ENCODE results near the gene DUSP22. TPM values are rescaled to one million over a fixed set of nuclear protein-coding genes. Genes with fewer than 3 reads are reported as not detected.

The DUSP22 gene
- total RNA-seq, 4 donors from 2014 or later: 53.2 to 89.8 (median 73.7) TPM

- H3K27ac ChIP-seq: no peak overlapping the region
- DNase-seq (ENCODE audit: low spot score in 2 of 2): no peak
- no peak for TF ChIP-seq EP300 (IDR thresholded peaks at IDR 0.05)
- TF ChIP-seq CTCF (IDR thresholded peaks at IDR 0.05): no peak
- no peak for TF ChIP-seq POLR2A (IDR thresholded peaks at IDR 0.05)
- peaks cover 0 to 25% (median 4%) of the 10 kb centered on the region in 4 donors for H3K4me1 ChIP-seq
- no peaks in the 10 kb centered on the region for H3K9me3 ChIP-seq
- H3K27me3 ChIP-seq: no peaks in the 10 kb centered on the region
- WGBS, 2 donors: 77 to 83% methylated on average over 13 of the region's 14 CpGs
- no peak overlapping the region for H3K4me3 ChIP-seq
- H3K36me3 ChIP-seq: peaks cover 0 to 5% (median 0%) of the 10 kb centered on the region in 3 donors
Observed at GRCh38 chr6:322259-322930, 30.1 kb downstream of the DUSP22 start.

DNA sequence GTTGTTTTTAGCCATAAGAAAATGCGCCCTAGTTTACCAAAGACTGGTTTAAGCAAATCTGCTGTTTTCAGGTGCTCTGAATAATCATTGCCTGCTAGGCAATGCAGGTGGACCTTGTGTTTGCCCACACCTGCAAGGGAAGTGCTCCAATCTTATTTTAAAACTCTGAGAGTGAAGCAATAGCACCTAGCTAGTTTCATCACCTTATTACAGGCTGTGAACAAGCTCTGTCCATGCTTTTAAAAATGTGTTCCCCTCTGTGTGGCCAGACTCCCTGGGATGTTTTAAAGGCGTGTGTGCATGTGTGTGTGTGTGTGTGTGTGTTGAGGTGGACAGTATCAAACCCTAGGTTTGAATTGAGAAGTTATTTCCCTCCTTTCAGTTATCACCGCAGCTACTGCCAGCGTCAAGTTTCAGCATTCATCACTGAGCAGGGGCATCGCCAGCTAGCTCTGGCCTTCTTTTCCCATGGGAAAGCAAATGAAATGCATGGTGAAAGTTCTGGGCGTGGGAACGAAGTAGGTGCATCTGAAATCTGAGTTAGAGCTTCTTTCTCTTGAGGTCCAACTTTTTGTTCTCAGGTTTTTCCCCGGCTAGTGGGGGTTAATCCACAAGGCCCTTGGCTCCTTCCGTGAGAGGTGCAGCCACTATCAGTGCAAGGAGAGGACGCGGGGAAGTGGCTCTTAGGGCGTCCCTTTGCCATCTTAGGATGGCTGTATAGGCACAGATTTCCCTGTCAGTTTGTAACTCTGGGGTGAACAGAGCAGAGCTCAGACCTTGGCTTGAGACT, 30.8 kb downstream of the DUSP22 start:
- 76 to 79% methylated on average over 12 of the region's 12 CpGs for WGBS, 2 donors
- Histone ChIP-seq H3K4me3 (no peak overlapping the region), H3K9me3 (no peaks in the 10 kb centered on the region), H3K27me3 (no peaks in the 10 kb centered on the region), H3K4me1 (peaks cover 0 to 29% (median 9%) of the 10 kb centered on the region in 4 donors), H3K36me3 (peaks cover 0 to 5% (median 0%) of the 10 kb centered on the region in 3 donors), H3K27ac (no peak overlapping the region)
- TF ChIP-seq EP300 (IDR thresholded peaks at IDR 0.05) (no peak), CTCF (IDR thresholded peaks at IDR 0.05) (no peak), POLR2A (IDR thresholded peaks at IDR 0.05) (no peak)
- no peak for DNase-seq (ENCODE audit: low spot score in 2 of 2)

DNA sequence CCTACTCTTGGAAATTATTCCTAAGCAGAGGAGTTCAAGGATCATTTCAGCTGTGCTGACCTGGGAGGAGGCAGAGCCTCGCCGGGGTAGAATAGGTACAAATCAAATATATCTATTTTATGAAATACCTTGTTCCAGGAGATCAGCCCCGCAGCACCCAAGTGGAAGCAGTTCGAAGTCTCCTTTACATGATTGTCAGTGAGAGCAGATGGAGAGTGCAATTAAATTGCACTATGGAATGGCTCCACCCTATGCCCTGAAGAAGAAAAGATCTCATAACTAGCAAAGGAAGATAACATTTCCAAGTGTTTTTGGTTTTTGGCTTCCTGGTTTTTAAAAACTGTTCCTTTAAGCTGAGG, 31.4 kb downstream of the DUSP22 start:
- Histone ChIP-seq H3K4me3 (no peak overlapping the region), H3K27ac (no peak overlapping the region), H3K27me3 (no peaks in the 10 kb centered on the region), H3K9me3 (no peaks in the 10 kb centered on the region), H3K4me1 (peaks cover 0 to 34% (median 11%) of the 10 kb centered on the region in 4 donors), H3K36me3 (peaks cover 0 to 5% (median 0%) of the 10 kb centered on the region in 3 donors)
- TF ChIP-seq EP300 (IDR thresholded peaks at IDR 0.05): no peak
- TF ChIP-seq CTCF (IDR thresholded peaks at IDR 0.05): no peak
- no peak for TF ChIP-seq POLR2A (IDR thresholded peaks at IDR 0.05)
- DNase-seq (ENCODE audit: low spot score in 2 of 2): peak in 1 of 2 donors; percentile 12
- WGBS, 2 donors: 74 to 83% methylated on average over 4 of the region's 4 CpGs

- Histone ChIP-seq H3K27me3 (no peaks in the 10 kb centered on the region), H3K4me3 (no peak overlapping the region), H3K36me3 (peaks cover 0 to 5% (median 0%) of the 10 kb centered on the region in 3 donors), H3K27ac (no peak overlapping the region), H3K4me1 (peaks cover 0 to 40% (median 11%) of the 10 kb centered on the region in 4 donors), H3K9me3 (no peaks in the 10 kb centered on the region)
- TF ChIP-seq POLR2A (IDR thresholded peaks at IDR 0.05): no peak
- TF ChIP-seq EP300 (IDR thresholded peaks at IDR 0.05): no peak
- TF ChIP-seq CTCF (IDR thresholded peaks at IDR 0.05): no peak
- 65 to 76% methylated on average over 19 of the region's 19 CpGs for whole genome bisulfite sequencing, 2 donors
- DNase-seq (ENCODE audit: low spot score in 2 of 2): peak in 1 of 2 donors; percentile 8
Observed at GRCh38 chr6:324116-324728, 31.9 kb downstream of the DUSP22 start.

Data from tibial nerve (tissue), 4 donors.